ENCODE data around the gene SCFD1.
A peak's percentile ranks its signal among the peaks of the same experiment; 100 is the strongest.
"Not testable (repeated sequence)": the region's sequence is repeated elsewhere in the genome, so short reads cannot be mapped to it uniquely, and the experiment has no call there.

SCFD1 gene, protein sequence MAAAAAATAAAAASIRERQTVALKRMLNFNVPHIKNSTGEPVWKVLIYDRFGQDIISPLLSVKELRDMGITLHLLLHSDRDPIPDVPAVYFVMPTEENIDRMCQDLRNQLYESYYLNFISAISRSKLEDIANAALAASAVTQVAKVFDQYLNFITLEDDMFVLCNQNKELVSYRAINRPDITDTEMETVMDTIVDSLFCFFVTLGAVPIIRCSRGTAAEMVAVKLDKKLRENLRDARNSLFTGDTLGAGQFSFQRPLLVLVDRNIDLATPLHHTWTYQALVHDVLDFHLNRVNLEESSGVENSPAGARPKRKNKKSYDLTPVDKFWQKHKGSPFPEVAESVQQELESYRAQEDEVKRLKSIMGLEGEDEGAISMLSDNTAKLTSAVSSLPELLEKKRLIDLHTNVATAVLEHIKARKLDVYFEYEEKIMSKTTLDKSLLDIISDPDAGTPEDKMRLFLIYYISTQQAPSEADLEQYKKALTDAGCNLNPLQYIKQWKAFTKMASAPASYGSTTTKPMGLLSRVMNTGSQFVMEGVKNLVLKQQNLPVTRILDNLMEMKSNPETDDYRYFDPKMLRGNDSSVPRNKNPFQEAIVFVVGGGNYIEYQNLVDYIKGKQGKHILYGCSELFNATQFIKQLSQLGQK

DNA sequence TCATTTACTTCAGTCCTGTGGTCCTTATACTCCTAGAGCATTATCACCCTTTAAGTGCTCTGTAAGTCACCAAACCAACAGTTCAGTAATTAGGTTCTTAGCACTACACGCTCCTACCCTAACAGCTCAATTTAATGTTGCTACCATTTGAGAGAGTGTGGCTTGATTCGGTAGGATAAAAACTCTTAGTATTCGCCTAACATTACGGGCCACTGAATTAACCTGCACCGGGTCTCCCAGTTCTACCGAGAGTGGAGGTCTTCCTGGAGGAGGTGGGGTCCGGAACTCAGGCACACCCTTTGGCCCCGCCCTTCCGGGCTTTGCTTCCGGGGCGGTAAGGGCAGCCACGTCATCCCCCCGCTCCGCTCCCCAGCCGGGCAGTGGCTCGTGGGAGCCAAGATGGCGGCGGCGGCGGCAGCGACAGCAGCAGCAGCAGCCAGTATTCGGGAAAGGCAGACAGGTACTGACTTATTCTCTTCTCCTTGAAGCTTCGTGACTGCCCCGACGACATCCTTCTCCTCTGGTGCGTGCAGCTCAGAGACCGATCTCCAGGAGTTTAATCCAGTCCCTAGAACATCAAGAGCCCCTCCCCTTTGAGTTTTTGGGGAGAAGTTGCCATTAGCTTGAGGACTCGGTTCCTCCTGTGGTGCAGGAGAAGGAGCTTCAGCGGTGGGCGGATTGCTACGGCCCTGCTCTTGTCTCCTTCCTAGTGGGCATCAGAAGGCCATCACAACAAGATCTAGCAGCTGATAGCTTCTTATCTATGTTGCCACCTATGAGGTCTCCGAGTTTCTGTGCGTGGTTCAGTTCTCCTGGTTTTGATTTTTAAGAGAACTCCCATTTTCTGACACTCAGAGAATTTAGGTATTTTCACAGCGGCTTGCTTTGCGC lies at the start of gene SCFD1:
TSS of gene SCFD1 (plus strand) at position 380 of the 891 bp plus-strand sequence. CDS start at position 400, 20 bp downstream.
- Histone ChIP-seq H3K4me1 (peaks cover 32 to 48% (median 39%) of the 10 kb centered on the region in 10 experiments), H3K27me3 (no peaks in the 10 kb centered on the region), H3K9ac (peak within 1 kb of the TSS; percentile 82 to 94 (median 89)), H4K20me1 (peaks cover 3 to 34% (median 18%) of the 10 kb centered on the region in 11 experiments; a peak in 16 of 22 replicates), H3K4me3 (peak within 1 kb of the TSS; percentile 70 to 87 (median 76)), H3K9me3 (replicated peaks in 1 of 11) (no peaks in the 10 kb centered on the region), H3K27ac (peak within 1 kb of the TSS; percentile 75 to 93 (median 87)), H3K4me2 (peak within 1 kb of the TSS; percentile 84 to 97 (median 89)), H3K36me3 (peaks cover 1 to 18% (median 7%) of the 10 kb centered on the region in 11 experiments; a peak in 16 of 22 replicates)
- TF ChIP-seq Cebpa-rat (IDR thresholded peaks at IDR 0.05): no peak

DNA sequence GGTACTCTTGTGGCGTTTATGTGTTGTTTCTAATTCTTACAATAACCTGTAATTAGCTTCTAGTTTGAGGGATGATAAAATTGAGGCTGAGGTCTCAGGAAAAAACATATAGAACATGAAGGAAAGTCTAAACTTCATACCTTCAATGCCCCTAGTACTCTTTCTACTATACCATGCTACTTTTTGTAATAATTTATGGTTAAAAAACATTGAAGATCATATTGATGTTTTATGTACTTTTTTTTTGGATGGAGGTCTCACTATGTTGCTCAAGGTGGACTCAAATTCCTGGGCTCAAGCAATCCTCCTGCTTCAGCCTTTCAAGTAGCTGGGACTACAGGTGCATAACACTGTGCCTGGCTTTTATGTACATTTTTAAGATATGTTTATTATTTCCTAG lies 49.3 kb upstream of the SCFD1 start:
- peaks cover 4 to 76% (median 57%) of the 10 kb centered on the region in 11 experiments; a peak in 20 of 22 replicates for H3K36me3 ChIP-seq
- TF ChIP-seq Cebpa-rat (IDR thresholded peaks at IDR 0.05): no peak

DNA sequence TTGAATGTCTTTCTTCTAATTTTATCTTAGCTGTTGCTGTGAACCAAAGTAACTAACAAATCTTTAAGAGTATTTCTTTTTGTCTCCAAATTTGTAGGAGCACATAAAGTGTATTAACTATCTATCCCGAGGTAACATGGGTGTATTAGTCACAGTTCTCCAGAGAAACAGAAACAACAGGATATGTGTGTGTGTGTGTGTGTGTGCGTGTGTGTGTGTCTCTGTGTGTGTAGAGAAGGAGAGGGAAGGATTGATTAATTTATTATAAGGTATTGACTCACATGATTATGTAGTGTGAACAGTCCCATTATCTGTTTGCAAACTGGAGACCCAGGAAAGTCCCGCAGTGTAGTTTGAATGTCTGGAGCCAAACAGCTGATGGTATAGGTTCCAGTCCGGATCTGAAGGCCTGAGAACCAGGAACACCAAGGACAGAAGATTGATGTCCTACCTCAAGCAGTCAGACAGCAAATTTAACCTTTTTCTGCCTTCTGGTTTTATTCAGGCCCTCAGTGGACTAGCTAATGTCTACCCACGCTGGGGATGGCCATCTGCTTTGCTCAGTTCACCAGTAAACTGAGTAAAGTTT lies 48.8 kb upstream of the SCFD1 start:
- Histone ChIP-seq H3K4me3 (no peak overlapping the region), H3K9ac (no peak overlapping the region), H3K9me3 (replicated peaks in 1 of 11) (peaks cover 0 to 81% (median 53%) of the 10 kb centered on the region in 11 experiments; a peak in 20 of 22 replicates), H4K20me1 (peaks cover 6 to 100% (median 69%) of the 10 kb centered on the region in 11 experiments; a peak in 19 of 22 replicates), H3K4me2 (no peak overlapping the region), H3K36me3 (peaks cover 4 to 80% (median 57%) of the 10 kb centered on the region in 11 experiments; a peak in 20 of 22 replicates), H3K27me3 (no peaks in the 10 kb centered on the region), H3K27ac (no peak overlapping the region), H3K4me1 (peaks cover 0 to 37% (median 0%) of the 10 kb centered on the region in 10 experiments; a peak in 5 of 20 replicates)
- no peak for TF ChIP-seq Cebpa-rat (IDR thresholded peaks at IDR 0.05)

More for the DNA sequence above, 49.3 kb upstream of the SCFD1 start:
- Histone ChIP-seq H4K20me1 (peaks cover 6 to 100% (median 69%) of the 10 kb centered on the region in 11 experiments; a peak in 18 of 22 replicates), H3K9me3 (replicated peaks in 1 of 11) (peaks cover 0 to 87% (median 53%) of the 10 kb centered on the region in 11 experiments; a peak in 20 of 22 replicates), H3K4me1 (peaks cover 0 to 36% (median 0%) of the 10 kb centered on the region in 10 experiments; a peak in 5 of 20 replicates), H3K27ac (no peak overlapping the region), H3K4me3 (no peak overlapping the region), H3K4me2 (no peak overlapping the region), H3K9ac (no peak overlapping the region), H3K27me3 (no peaks in the 10 kb centered on the region)

DNA sequence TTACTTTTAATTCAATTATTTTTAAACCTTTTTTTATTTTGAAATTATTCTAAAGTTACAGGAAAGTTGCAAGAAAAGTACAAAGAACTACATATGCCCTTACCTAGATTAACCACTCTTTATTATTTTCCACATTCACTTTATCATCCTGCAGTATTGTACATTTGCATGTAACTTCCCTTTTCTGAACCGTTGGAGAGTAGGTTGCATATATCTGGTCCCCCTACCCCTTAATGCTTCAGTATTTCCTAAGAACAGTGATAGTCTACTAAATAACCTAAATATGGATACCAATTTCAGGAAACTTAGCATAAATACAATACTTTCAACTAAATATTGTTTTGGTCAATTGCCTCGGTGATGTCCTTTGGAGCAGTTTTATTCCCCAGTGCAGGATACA lies 48.2 kb upstream of the SCFD1 start:
- H3K9me3 ChIP-seq (replicated peaks in 1 of 11): peaks cover 2 to 83% (median 57%) of the 10 kb centered on the region in 11 experiments; a peak in 20 of 22 replicates
- H3K4me1 ChIP-seq: peaks cover 0 to 37% (median 0%) of the 10 kb centered on the region in 10 experiments; a peak in 5 of 20 replicates
- H3K27ac ChIP-seq: no peak overlapping the region
- peaks cover 4 to 84% (median 55%) of the 10 kb centered on the region in 11 experiments; a peak in 20 of 22 replicates for H3K36me3 ChIP-seq
- no peak overlapping the region for H3K9ac ChIP-seq
- TF ChIP-seq Cebpa-rat (IDR thresholded peaks at IDR 0.05): no peak
- no peak overlapping the region for H3K4me3 ChIP-seq
- H3K27me3 ChIP-seq: no peaks in the 10 kb centered on the region
- H3K4me2 ChIP-seq: no peak overlapping the region
- peaks cover 6 to 100% (median 72%) of the 10 kb centered on the region in 11 experiments; a peak in 19 of 22 replicates for H4K20me1 ChIP-seq

DNA sequence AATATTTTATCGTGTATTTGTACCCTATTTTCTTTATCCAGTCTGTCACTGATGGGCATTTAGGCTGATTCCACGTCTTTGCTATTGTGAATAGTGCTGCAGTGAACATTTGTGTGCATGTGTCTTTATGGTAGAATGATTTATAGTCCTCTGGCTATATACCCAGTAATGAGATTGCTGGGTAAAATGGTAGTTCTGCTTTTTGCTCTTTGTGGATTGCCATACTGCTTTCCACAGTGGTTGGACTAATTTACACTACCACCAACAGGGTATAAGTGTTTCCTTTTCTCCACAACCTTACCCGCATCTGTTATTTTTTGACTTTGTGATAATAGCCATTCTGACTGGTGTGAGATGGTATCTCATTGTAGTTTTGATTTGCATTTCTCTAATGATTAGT lies 47.3 kb upstream of the SCFD1 start:
- not testable (repeated sequence) for H3K4me3 ChIP-seq, H3K27ac ChIP-seq, H3K9ac ChIP-seq, H3K27me3 ChIP-seq
- Histone ChIP-seq H3K4me1 (peaks cover 0 to 37% (median 0%) of the 10 kb centered on the region in 10 experiments; a peak in 5 of 20 replicates), H3K36me3 (peaks cover 4 to 84% (median 47%) of the 10 kb centered on the region in 11 experiments; a peak in 20 of 22 replicates), H4K20me1 (peaks cover 1 to 100% (median 70%) of the 10 kb centered on the region in 11 experiments; a peak in 19 of 22 replicates), H3K4me2 (peak overlapping the region in 1 of 11 experiments; percentile 15; a peak in 1 of 22 replicates), H3K9me3 (replicated peaks in 1 of 11) (peaks cover 3 to 78% (median 54%) of the 10 kb centered on the region in 11 experiments; a peak in 20 of 22 replicates)

DNA sequence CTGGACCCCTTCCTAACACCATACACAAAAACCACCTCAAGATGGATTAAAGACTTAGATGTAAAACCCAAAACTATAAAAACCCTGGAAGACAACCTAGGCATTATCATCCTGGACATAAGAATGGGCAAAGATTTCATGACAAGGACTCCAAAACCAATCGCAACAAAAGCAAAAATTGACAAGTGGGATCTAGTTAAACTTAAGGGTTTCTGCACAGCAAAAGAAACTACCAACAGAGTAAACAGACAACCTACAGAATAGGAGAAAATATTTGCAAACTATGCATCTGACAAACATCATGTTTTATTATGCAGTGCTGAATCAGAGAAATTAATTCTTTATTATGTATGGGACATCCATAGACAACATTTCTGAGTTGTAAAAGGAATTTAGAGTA lies 45.8 kb upstream of the SCFD1 start:
- not testable (repeated sequence) for H3K9ac ChIP-seq, H3K4me3 ChIP-seq, H3K27ac ChIP-seq, H3K4me2 ChIP-seq, H3K27me3 ChIP-seq
- H3K4me1 ChIP-seq: peaks cover 0 to 27% (median 0%) of the 10 kb centered on the region in 10 experiments; a peak in 5 of 20 replicates
- H3K36me3 ChIP-seq: peaks cover 6 to 86% (median 52%) of the 10 kb centered on the region in 11 experiments
- H4K20me1 ChIP-seq: peaks cover 0 to 100% (median 67%) of the 10 kb centered on the region in 11 experiments; a peak in 14 of 22 replicates
- peaks cover 5 to 86% (median 57%) of the 10 kb centered on the region in 11 experiments; a peak in 20 of 22 replicates for H3K9me3 ChIP-seq (replicated peaks in 1 of 11)

DNA sequence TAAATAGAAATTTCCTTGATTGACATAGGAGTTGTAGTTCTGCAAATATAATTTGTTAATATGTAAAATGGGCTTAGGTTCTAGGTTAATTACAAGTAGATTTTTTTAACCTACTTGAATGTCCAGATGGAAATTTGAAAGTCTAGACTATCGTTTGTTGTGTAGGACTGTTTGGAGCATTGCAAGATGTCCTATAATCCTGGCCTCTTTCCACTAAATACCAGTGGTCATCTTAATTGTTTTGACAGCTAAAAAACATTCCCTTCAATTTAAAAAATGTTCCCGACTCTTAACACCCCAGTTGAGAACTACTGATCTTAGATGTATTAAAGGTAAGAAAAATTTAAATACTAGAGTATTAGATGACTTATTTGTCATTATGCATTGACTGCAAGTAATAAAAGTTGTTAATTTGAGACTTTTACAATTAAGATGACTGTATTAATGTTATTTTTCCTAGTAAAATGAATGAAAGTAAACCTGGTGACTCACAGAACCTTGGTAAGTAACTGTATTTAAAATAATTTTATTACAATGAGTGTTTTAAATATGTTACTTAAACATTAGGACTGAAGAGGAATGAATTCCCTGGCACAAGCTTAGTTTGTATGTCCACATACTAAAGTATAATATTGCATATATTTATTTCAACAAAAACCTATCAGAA lies 41.4 kb upstream of the SCFD1 start:
- Histone ChIP-seq H3K4me3 (no peak overlapping the region), H3K9ac (no peak overlapping the region), H3K27me3 (no peaks in the 10 kb centered on the region), H4K20me1 (peaks cover 0 to 77% (median 40%) of the 10 kb centered on the region in 11 experiments; a peak in 13 of 22 replicates), H3K27ac (no peak overlapping the region), H3K9me3 (replicated peaks in 1 of 11) (peaks cover 38 to 84% (median 65%) of the 10 kb centered on the region in 11 experiments), H3K36me3 (peaks cover 36 to 86% (median 65%) of the 10 kb centered on the region in 11 experiments), H3K4me1 (peaks cover 0 to 11% (median 0%) of the 10 kb centered on the region in 10 experiments; a peak in 5 of 20 replicates), H3K4me2 (no peak overlapping the region)
- no peak for TF ChIP-seq Cebpa-rat (IDR thresholded peaks at IDR 0.05)
